ENCODE data around the gene BRMS1.
"Not testable (repeated sequence)": the region's sequence is repeated elsewhere in the genome, so short reads cannot be mapped to it uniquely, and the experiment has no call there.

Gene BRMS1

GRCh38 chr11:66362481-66363147 is 17.7 kb upstream of the BRMS1 start:
- no peak for FAIRE-seq

GRCh38 chr11:66361502-66361941 is 16.6 kb upstream of the BRMS1 start:
- FAIRE-seq, result no peak

GRCh38 chr11:66360406-66361073 is 15.6 kb upstream of the BRMS1 start:
- FAIRE-seq, result no peak

GRCh38 chr11:66359662-66360087 is 14.8 kb upstream of the BRMS1 start:
- no peak for FAIRE-seq

- not testable (repeated sequence) for FAIRE-seq
These were observed 5.8 kb upstream of the BRMS1 start for GRCh38 chr11:66350560-66351235.

- no peak for FAIRE-seq
These were observed 4.1 kb upstream of the BRMS1 start for GRCh38 chr11:66349084-66349386.

GRCh38 chr11:66347425-66348276 is 2.7 kb upstream of the BRMS1 start, which contains the start of gene B4GAT1:
TSS of gene B4GAT1 (minus strand) at chr11:66347629. CDS start at chr11:66347545, 84 bp downstream.
- no peak for FAIRE-seq

GRCh38 chr11:66346476-66347424 is 1.8 kb upstream of the BRMS1 start:
- no peak for FAIRE-seq

GRCh38 chr11:66345316-66345649 is 379 bp upstream of the BRMS1 start:
- no peak for FAIRE-seq

- no peak for FAIRE-seq
These were observed 1.7 kb downstream of the BRMS1 start for GRCh38 chr11:66343176-66343575.

GRCh38 chr11:66341502-66342126 is 3.3 kb downstream of the BRMS1 start:
- no peak for FAIRE-seq

GRCh38 chr11:66340596-66341501 is 4.1 kb downstream of the BRMS1 start:
- no peak for FAIRE-seq

GRCh38 chr11:66339686-66340483 is 5.0 kb downstream of the BRMS1 start:
- no peak for FAIRE-seq

GRCh38 chr11:66339162-66339675 is 5.7 kb downstream of the BRMS1 start:
- FAIRE-seq, result no peak

GRCh38 chr11:66338276-66339161 is 6.4 kb downstream of the BRMS1 start:
- FAIRE-seq, result no peak

- no peak for FAIRE-seq
These were observed 7.6 kb downstream of the BRMS1 start for GRCh38 chr11:66337103-66337899.

Data from A204.1 (cell line).